Psoas muscle (tissue), 8 donors: ENCODE results near the gene RTL9. TPM values are rescaled to one million over a fixed set of nuclear protein-coding genes. Genes with fewer than 3 reads are reported as not detected.

Experiments used
- ATAC-seq, 4 donors: fragments of 200-7000 bp; cut with Tn5 transposase; one replicate each; pipeline ENCODE4 v1.9.1; 2020; ENCODE audit warnings: moderate library complexity in 3 of 4, mild to moderate bottlenecking in 2 of 4
- DNase-seq, 2 donors: peaks; one replicate each; pipeline ENCODE4 v3.0.0-alpha.2; 2020
- H3K27ac ChIP-seq: fragments of 200-600 bp; one replicate; pipeline ENCODE4 v1.8.0; 2022
- H3K27me3 ChIP-seq, 3 donors: fragments of 200-600 bp in 1 of 3; one replicate each; pipeline versions ENCODE4 v1.6.1 to v1.8.0; 2013 to 2022; ENCODE audit warnings: low read length in 2 of 3, mild to moderate bottlenecking in 2 of 3, moderate library complexity in 1 of 3; ENCODE audit not compliant: insufficient read depth in 3 of 3
- H3K36me3 ChIP-seq, 2 donors: fragments of 200-600 bp in 1 of 2; one replicate each; pipeline versions ENCODE4 v1.6.1 to v1.8.0; 2013 to 2022; ENCODE audit warnings: low read depth in 1 of 2, mild to moderate bottlenecking in 1 of 2, moderate library complexity in 1 of 2; ENCODE audit not compliant: insufficient read depth in 1 of 2
- H3K4me1 ChIP-seq: fragments of 200-600 bp; one replicate; pipeline ENCODE4 v1.8.0; 2022
- H3K4me3 ChIP-seq: fragments of 200-600 bp; one replicate; pipeline ENCODE4 v1.8.0; 2022; ENCODE audit warnings: mild to moderate bottlenecking
- H3K9me3 ChIP-seq: fragments of 200-600 bp; one replicate; pipeline ENCODE4 v1.8.0; 2022
- CTCF ChIP-seq: fragments of 200-600 bp; IDR thresholded peaks from one replicate; pipeline ENCODE4 v1.8.0; 2022; ENCODE audit warnings: antibody characterized with exemption
- WGBS, 3 donors: extraction: QIAGEN DNeasy Blood & Tissue Kit; methylation state at CpG; one replicate each; pipeline versions ENCODE4 v1.1.6 to v1.1.7; 2013; 5-methylcytosine and 5-hydroxymethylcytosine counted together
- intact Hi-C, 2 donors: fragments of 100-400 bp; cut with DNase I; formaldehyde crosslinking; loops; one replicate each; pipeline versions ENCODE4 v1.11.0 to v1.14.2; 2022
- polyA plus RNA-seq, 3 donors: library from polyadenylated mRNA; stranded (reverse); fragments of 200-250 nt; gene quantifications; one replicate each; pipeline ENCODE4 v1.2.3, GENCODE V29; 2013
- total RNA-seq, 4 donors: library from RNA; stranded (reverse); fragmentation: NEBNext Ultra II Directional in 2 of 4; extraction: Animal tissue kit (Norgen Biotek cat#: 25700) in 2 of 4; gene quantifications; one replicate each; pipeline versions ENCODE4 v1.2.1 to v1.2.4, GENCODE V29; 2021 to 2023
- donor health status: healthy with polysubstance abuse.
- donor health status: DM: no; HTN: no; CAD: no; lungs with moderate emphysema.
- donor health status: Bipolar disorder and iron deficiency.
- donor health status: healthy.
- donor health status: DM: yes; HTN: yes; CAD: no.
- donor health status: DM: no; HTN: no; CAD: no.
- donor health status: DM: no; HTN: no; CAD: no.
- donor health status: DM: yes; HTN: yes; CAD: no.

The RTL9 gene
- total and polyA plus RNA-seq, 7 donors = 0.03 to 0.64 (median 0.08) TPM; not detected in 1

GRCh38 chrX:110373310-110373709 is 14.7 kb downstream of the RTL9 start:
- H3K9me3 ChIP-seq = no peaks in the 10 kb centered on the region
- intact Hi-C loops = no loop called here
- H3K27ac ChIP-seq = no peak overlapping the region
- DNase-seq = no peak
- peaks cover 0 to 4% (median 0%) of the 10 kb centered on the region in 3 donors for H3K27me3 ChIP-seq
- WGBS, 3 donors = 58 to 84% (median 83%) methylated on average over 2 of the region's 2 CpGs
- H3K36me3 ChIP-seq = no peaks in the 10 kb centered on the region
- no peaks in the 10 kb centered on the region for H3K4me1 ChIP-seq
- H3K4me3 ChIP-seq = no peak overlapping the region
- no peak for ATAC-seq
- no peak for TF ChIP-seq CTCF

- no peak for TF ChIP-seq CTCF
- intact Hi-C loops = no loop called here
- no peak for DNase-seq
- Histone ChIP-seq H3K36me3 (no peaks in the 10 kb centered on the region), H3K9me3 (no peaks in the 10 kb centered on the region), H3K27ac (no peak overlapping the region), H3K4me3 (no peak overlapping the region), H3K27me3 (peaks cover 0 to 4% (median 0%) of the 10 kb centered on the region in 3 donors), H3K4me1 (no peaks in the 10 kb centered on the region)
- WGBS, 3 donors = 48 to 94% (median 91%) methylated on average over 1 of the region's 1 CpG
- ATAC-seq = no peak
Observed at GRCh38 chrX:110374559-110374958, 15.9 kb downstream of the RTL9 start.

GRCh38 chrX:110381216-110381615 is 22.6 kb downstream of the RTL9 start:
- Histone ChIP-seq H3K9me3 (no peaks in the 10 kb centered on the region), H3K4me3 (no peak overlapping the region), H3K27ac (no peak overlapping the region), H3K4me1 (no peaks in the 10 kb centered on the region), H3K36me3 (no peaks in the 10 kb centered on the region), H3K27me3 (peaks cover 0 to 5% (median 0%) of the 10 kb centered on the region in 3 donors)
- DNase-seq (no peak), ATAC-seq (no peak)
- no peak for TF ChIP-seq CTCF
- 43 to 66% (median 58%) methylated on average over 2 of the region's 2 CpGs for WGBS, 3 donors
- intact Hi-C loops = no loop called here

- Histone ChIP-seq H3K4me3 (no peak overlapping the region), H3K36me3 (no peaks in the 10 kb centered on the region), H3K4me1 (no peaks in the 10 kb centered on the region), H3K27me3 (peaks cover 0 to 9% (median 0%) of the 10 kb centered on the region in 3 donors), H3K9me3 (no peaks in the 10 kb centered on the region), H3K27ac (no peak overlapping the region)
- intact Hi-C loops = no loop called here
- ATAC-seq (no peak), DNase-seq (no peak)
- no peak for TF ChIP-seq CTCF
- WGBS, 3 donors = 51 to 81% (median 80%) methylated on average over 2 of the region's 2 CpGs
Observed at GRCh38 chrX:110383414-110383813, 24.8 kb downstream of the RTL9 start.

- DNase-seq (no peak), ATAC-seq (no peak)
- Histone ChIP-seq H3K27ac (no peak overlapping the region), H3K4me1 (no peaks in the 10 kb centered on the region), H3K36me3 (no peaks in the 10 kb centered on the region), H3K9me3 (no peaks in the 10 kb centered on the region), H3K27me3 (peaks cover 0 to 19% (median 0%) of the 10 kb centered on the region in 3 donors), H3K4me3 (no peak overlapping the region)
- intact Hi-C loops = no loop called here
- WGBS, 3 donors = 70 to 98% (median 93%) methylated on average over 2 of the region's 2 CpGs
- TF ChIP-seq CTCF = no peak
Observed at GRCh38 chrX:110384490-110384889, 25.8 kb downstream of the RTL9 start.
